Caco-2 (cell line): ENCODE measurements around the gene KRTAP3-2. TPM values are rescaled to one million over a fixed set of nuclear protein-coding genes. Genes with fewer than 3 reads are reported as not detected.

Experiments used
- BruUV-seq: library from RNA; stranded (reverse); fragments of 400-500 nt; replicated peaks from 2 replicates; lab custom pipeline; 2021; lab: Mats Ljungman, UMichigan
- CTCF ChIA-PET: fragments of 300-600 bp; sonication (Branson Sonifier 250); formaldehyde crosslinking; loops from one replicate; lab custom pipeline; 2022; ENCODE audit warnings: antibody characterized with exemption; lab: Charles Lee
- POLR2A ChIA-PET: fragments of 300-600 bp; sonication (Branson Sonifier 250); formaldehyde crosslinking; loops from one replicate; lab custom pipeline; 2022; ENCODE audit warnings: antibody characterized with exemption; lab: Charles Lee
- DNase-seq, 2 experiments: peaks; one replicate each; pipeline versions ENCODE4 v3.0.0 to v3.0.0-alpha.2; 2020 to 2022
- H3K27me3 ChIP-seq: replicated peaks from 2 replicates; pipeline ENCODE4 v1.6.0; 2011; ENCODE audit warnings: low read length; ENCODE audit not compliant: control insufficient read depth, insufficient read depth
- H3K36me3 ChIP-seq: 2 replicates; pipeline ENCODE4 v1.5.1; 2011; ENCODE audit warnings: low read length; ENCODE audit not compliant: control insufficient read depth, insufficient read depth
- H3K4me1 ChIP-seq: fragments of 250-450 bp; sonication (Bioruptor Pico); 2 replicates; pipeline ENCODE4 v1.5.1; 2020; ENCODE audit warnings: mild to moderate bottlenecking
- H3K4me3 ChIP-seq: 2 replicates; pipeline ENCODE4 v1.5.1; 2011; ENCODE audit warnings: low read depth, mild to moderate bottlenecking, control low read depth, low read length
- H3K9me3 ChIP-seq: fragments of 250-450 bp; sonication (Bioruptor Pico); 2 replicates; pipeline ENCODE4 v1.5.1; 2020; ENCODE audit warnings: mild to moderate bottlenecking, moderate library complexity
- H3K27ac Mint-ChIP-seq: one replicate; pipeline ENCODE4 v1.8.0; 2022; ENCODE audit warnings: mixed read lengths; ENCODE audit not compliant: unreplicated experiment
- H3K27me3 Mint-ChIP-seq: one replicate; pipeline ENCODE4 v1.8.0; 2022; ENCODE audit warnings: mixed read lengths; ENCODE audit not compliant: insufficient read depth, unreplicated experiment
- H3K36me3 Mint-ChIP-seq: one replicate; pipeline ENCODE4 v1.8.0; 2022; ENCODE audit warnings: mild to moderate bottlenecking, mixed read lengths; ENCODE audit not compliant: insufficient read depth, unreplicated experiment
- H3K4me1 Mint-ChIP-seq: one replicate; pipeline ENCODE4 v1.8.0; 2022; ENCODE audit warnings: low read depth, mixed read lengths; ENCODE audit not compliant: unreplicated experiment
- H3K4me3 Mint-ChIP-seq: one replicate; pipeline ENCODE4 v1.8.0; 2022; ENCODE audit warnings: mild to moderate bottlenecking, moderate library complexity, mixed read lengths; ENCODE audit not compliant: unreplicated experiment
- H3K9me3 Mint-ChIP-seq: one replicate; pipeline ENCODE4 v1.8.0; 2022; ENCODE audit warnings: mixed read lengths; ENCODE audit not compliant: unreplicated experiment
- CTCF ChIP-seq, 2 experiments: fragments of 200-600 bp in 1 of 2; IDR thresholded peaks; 1 replicate in 1 of 2; 2 replicates in 1 of 2; pipeline versions ENCODE4 v1.5.1 to v1.8.0; 2011 to 2022; ENCODE audit warnings: antibody characterized with exemption in 1 of 2, control low read depth in 1 of 2, inconsistent platforms in 1 of 2, low read depth in 1 of 2, low read length in 1 of 2, mild to moderate bottlenecking in 1 of 2, moderate library complexity in 1 of 2; ENCODE audit not compliant: insufficient read depth in 1 of 2, severe bottlenecking in 1 of 2, unreplicated experiment in 1 of 2
- intact Hi-C: fragments of 100-400 bp; cut with micrococcal nuclease; formaldehyde crosslinking; loops from one replicate; pipeline ENCODE4 v1.10.0; 2022; ENCODE audit not compliant: unreplicated experiment
- total RNA-seq: library from RNA; stranded (reverse); gene quantifications from 2 replicates; pipeline ENCODE4 v1.2.3, GENCODE V29; 2022

KRTAP3-2 gene
- total RNA-seq, 1 experiment from 2014 or later, result not detected

GRCh38 chr17:41016578-41017215 is 17.0 kb upstream of the KRTAP3-2 start:
- no peak for DNase-seq
- Histone ChIP-seq H3K27me3 (no peaks in the 10 kb centered on the region), H3K4me1 (peaks cover 36% of the 10 kb centered on the region), H3K36me3 (no peaks in the 10 kb centered on the region), H3K9me3 (peaks cover 2% of the 10 kb centered on the region; the same call in 1 of the 2 replicates), H3K4me3 (no peak overlapping the region)
- H3K4me3 Mint-ChIP-seq, result no peak overlapping the region
- ChIA-PET CTCF (no interaction called here), POLR2A (no interaction called here)
- no peak for TF ChIP-seq CTCF (IDR thresholded peaks at IDR 0.05; ENCODE audit: insufficient read depth in 1 of 2, low read depth in 1 of 2, low read length in 1 of 2, severe bottlenecking in 1 of 2, unreplicated experiment in 1 of 2)
- no peaks in the 10 kb centered on the region for H3K36me3 Mint-ChIP-seq
- H3K27me3 Mint-ChIP-seq, result no peaks in the 10 kb centered on the region
- intact Hi-C loops, result no loop called here
- peak overlapping the region; percentile 48 for H3K27ac Mint-ChIP-seq
- H3K9me3 Mint-ChIP-seq, result peaks cover 25% of the 10 kb centered on the region
- H3K4me1 Mint-ChIP-seq, result peaks cover 23% of the 10 kb centered on the region
- BruUV-seq, result no TSS peak

- Mint-ChIP-seq H3K4me1 (peaks cover 33% of the 10 kb centered on the region), H3K27me3 (no peaks in the 10 kb centered on the region), H3K4me3 (no peak overlapping the region), H3K36me3 (no peaks in the 10 kb centered on the region), H3K27ac (peak overlapping the region; percentile 31), H3K9me3 (peaks cover 37% of the 10 kb centered on the region)
- Histone ChIP-seq H3K27me3 (no peaks in the 10 kb centered on the region), H3K4me3 (no peak overlapping the region), H3K4me1 (peaks cover 46% of the 10 kb centered on the region), H3K36me3 (no peaks in the 10 kb centered on the region), H3K9me3 (peaks cover 6% of the 10 kb centered on the region; the same call in 1 of the 2 replicates)
- intact Hi-C loops, result no loop called here
- CTCF ChIA-PET, result no interaction called here
- BruUV-seq, result no TSS peak
- TF ChIP-seq CTCF (IDR thresholded peaks at IDR 0.05; ENCODE audit: insufficient read depth in 1 of 2, low read depth in 1 of 2, low read length in 1 of 2, severe bottlenecking in 1 of 2, unreplicated experiment in 1 of 2), result no peak
- POLR2A ChIA-PET, result no interaction called here
- no peak for DNase-seq
Observed at GRCh38 chr17:41015454-41015853, 15.7 kb upstream of the KRTAP3-2 start.

- no peaks in the 10 kb centered on the region for H3K27me3 ChIP-seq
- peaks cover 50% of the 10 kb centered on the region for H3K4me1 Mint-ChIP-seq
- ChIA-PET POLR2A (no interaction called here), CTCF (no interaction called here)
- H3K27ac Mint-ChIP-seq, result no peak overlapping the region
- H3K4me1 ChIP-seq, result peaks cover 57% of the 10 kb centered on the region
- H3K36me3 Mint-ChIP-seq, result peaks cover 10% of the 10 kb centered on the region
- H3K4me3 Mint-ChIP-seq, result no peak overlapping the region
- peaks cover 6% of the 10 kb centered on the region; the same call in 1 of the 2 replicates for H3K9me3 ChIP-seq
- H3K36me3 ChIP-seq, result no peaks in the 10 kb centered on the region
- no peak for DNase-seq
- no peak for TF ChIP-seq CTCF (IDR thresholded peaks at IDR 0.05; ENCODE audit: insufficient read depth in 1 of 2, low read depth in 1 of 2, low read length in 1 of 2, severe bottlenecking in 1 of 2, unreplicated experiment in 1 of 2)
- BruUV-seq, result no TSS peak
- H3K27me3 Mint-ChIP-seq, result no peaks in the 10 kb centered on the region
- intact Hi-C loops, result no loop called here
- peaks cover 37% of the 10 kb centered on the region for H3K9me3 Mint-ChIP-seq
- no peak overlapping the region for H3K4me3 ChIP-seq
Observed at GRCh38 chr17:41013606-41014005, 13.9 kb upstream of the KRTAP3-2 start.
